Keratinocyte (primary cell): ENCODE results near the gene NR1H3. TPM values are rescaled to one million over a fixed set of nuclear protein-coding genes. Genes with fewer than 3 reads are reported as not detected.

Experiments
- DNase-seq: peaks from one replicate; pipeline ENCODE4 v3.0.0-alpha.2; 2011; ENCODE audit warnings: low read depth, missing footprints, low spot score
- FAIRE-seq: peaks from 2 replicates; lab custom pipeline; 2011; peaks lifted over from hg19 to GRCh38; lab: Jason Lieb, UNC
- H2AFZ ChIP-seq: 2 replicates; pipeline ENCODE4 v1.6.0; 2012; ENCODE audit warnings: low read length, control low read depth, inconsistent platforms; ENCODE audit not compliant: control insufficient read depth
- H3K27ac ChIP-seq: 2 replicates; pipeline ENCODE4 v1.5.1; 2011; ENCODE audit warnings: low read length; ENCODE audit not compliant: control insufficient read depth, insufficient read depth
- H3K27me3 ChIP-seq: 3 replicates; pipeline ENCODE4 v1.6.0; 2011; ENCODE audit warnings: low read length; ENCODE audit not compliant: control insufficient read depth, insufficient read depth; ENCODE audit errors: extremely low read depth
- H3K36me3 ChIP-seq, 2 experiments: 2 replicates in 1 of 2; 3 replicates in 1 of 2; pipeline ENCODE4 v1.5.1; 2011; ENCODE audit warnings: low read length in 2 of 2, mild to moderate bottlenecking in 1 of 2; ENCODE audit not compliant: control insufficient read depth in 2 of 2, insufficient read depth in 2 of 2; ENCODE audit errors: extremely low read depth in 1 of 2
- H3K4me1 ChIP-seq: 3 replicates; pipeline ENCODE4 v1.5.1; 2011; ENCODE audit warnings: low read length; ENCODE audit not compliant: control insufficient read depth, insufficient read depth; ENCODE audit errors: extremely low read depth
- H3K4me2 ChIP-seq: 3 replicates; pipeline ENCODE4 v1.6.0; 2011; ENCODE audit warnings: low read depth, low read length; ENCODE audit not compliant: control insufficient read depth, insufficient read depth; ENCODE audit errors: extremely low read depth
- H3K4me3 ChIP-seq, 3 experiments: fragments of 200-600 bp in 1 of 3; sonication (generic) in 1 of 3; 2 replicates in 2 of 3; 3 replicates in 1 of 3; pipeline ENCODE4 v1.5.1; 2011 to 2016; ENCODE audit warnings: low read length in 3 of 3, mild to moderate bottlenecking in 3 of 3, control low read depth in 2 of 3, inconsistent platforms in 1 of 3, low read depth in 1 of 3, mixed read lengths in 1 of 3, mixed run types in 1 of 3, moderate library complexity in 1 of 3; ENCODE audit not compliant: control insufficient read depth in 2 of 3, insufficient read depth in 2 of 3; ENCODE audit errors: extremely low read depth in 1 of 3
- H3K79me2 ChIP-seq: 2 replicates; pipeline ENCODE4 v1.6.0; 2012; ENCODE audit warnings: low read length; ENCODE audit not compliant: control insufficient read depth, insufficient read depth
- H3K9ac ChIP-seq: 3 replicates; pipeline ENCODE4 v1.6.0; 2011; ENCODE audit warnings: low read length; ENCODE audit not compliant: control insufficient read depth, insufficient read depth; ENCODE audit errors: extremely low read depth
- H3K9me1 ChIP-seq: 3 replicates; pipeline ENCODE4 v1.6.0; 2011; ENCODE audit warnings: low read length; ENCODE audit not compliant: control insufficient read depth, insufficient read depth; ENCODE audit errors: extremely low read depth
- H3K9me3 ChIP-seq: 2 replicates; pipeline ENCODE4 v1.5.1; 2012; ENCODE audit warnings: low read depth, low read length; ENCODE audit not compliant: control insufficient read depth
- H4K20me1 ChIP-seq: 3 replicates; pipeline ENCODE4 v1.6.0; 2011; ENCODE audit warnings: low read length; ENCODE audit not compliant: control insufficient read depth, insufficient read depth; ENCODE audit errors: extremely low read depth
- CTCF ChIP-seq, 3 experiments: IDR thresholded peaks in 1 of 3; conservative IDR thresholded peaks in 1 of 3; optimal IDR thresholded peaks in 1 of 3; 2 replicates in 2 of 3; 3 replicates in 1 of 3; pipeline versions ENCODE3 to v1.5.1; 2011; ENCODE audit warnings: low read length in 3 of 3, mild to moderate bottlenecking in 3 of 3, moderate library complexity in 2 of 3, control low read depth in 1 of 3, inconsistent platforms in 1 of 3; ENCODE audit not compliant: insufficient read depth in 2 of 3; ENCODE audit errors: extremely low read depth in 1 of 3
- EZH2 ChIP-seq: IDR thresholded peaks from one replicate; pipeline ENCODE4 v1.6.1; 2012; ENCODE audit warnings: inconsistent platforms, mild to moderate bottlenecking, low read length, moderate library complexity
- dilution Hi-C: fragments of 300-500 bp; cut with MboI; formaldehyde crosslinking; loops from one replicate; pipeline ENCODE4 v1.7.0; 2020; ENCODE audit warnings: low sequenced_read_pairs; ENCODE audit not compliant: extremely low pct_ligation_motif_present
- polyA plus RNA-seq, 5 experiments: library from polyadenylated mRNA; depleted of rRNA in 3 of 5; stranded (reverse) in 3 of 5; stranded (forward) in 1 of 5; unstranded in 1 of 5; fragments of >200 nt; gene quantifications; 1 replicate in 1 of 5; 2 replicates in 3 of 5; 3 replicates in 1 of 5; pipeline versions ENCODE4 v1.2.1 to v1.2.3, GENCODE V29; 2011 to 2012; ENCODE audit warnings: missing spikeins in 2 of 5, low read depth in 1 of 5, low replicate concordance in 1 of 5

NR1H3 gene
- polyA plus RNA-seq, 1 donor (not counting 4 experiments of a cell fraction or from before 2014, with no cell fraction given), result 9.1 TPM

- dilution Hi-C loops, result no loop called here
- no peaks in the 10 kb centered on the region for H3K79me2 ChIP-seq
- no peak overlapping the region for H3K4me2 ChIP-seq
- no peak for DNase-seq
- H3K9me3 ChIP-seq, result no peaks in the 10 kb centered on the region
- H3K27me3 ChIP-seq, result no peaks in the 10 kb centered on the region
- H3K9me1 ChIP-seq, result no peaks in the 10 kb centered on the region
- no peak for FAIRE-seq
- H3K4me3 ChIP-seq, result no peak overlapping the region
- H3K27ac ChIP-seq, result no peak overlapping the region
- peaks cover 22% of the 10 kb centered on the region for H3K4me1 ChIP-seq
- no peaks in the 10 kb centered on the region for H4K20me1 ChIP-seq
- TF ChIP-seq EZH2 (no peak), CTCF (optimal IDR thresholded peaks at IDR 0.05 in 1 of 3, IDR thresholded peaks at IDR 0.05 in 1 of 3, conservative IDR thresholded peaks at IDR 0.05 in 1 of 3; ENCODE audit: extremely low read depth in 1 of 3, insufficient read depth in 2 of 3, low read length in 3 of 3) (no peak)
- H3K9ac ChIP-seq, result no peak overlapping the region
- no peak overlapping the region for H2AFZ ChIP-seq
- H3K36me3 ChIP-seq, result no peaks in the 10 kb centered on the region
Observed at GRCh38 chr11:47261291-47261800, 3.5 kb downstream of the NR1H3 start.

GRCh38 chr11:47264119-47264518, 6.3 kb downstream of the NR1H3 start:
- H3K9ac ChIP-seq, result no peak overlapping the region
- no peak overlapping the region for H3K27ac ChIP-seq
- no peak overlapping the region for H2AFZ ChIP-seq
- H3K79me2 ChIP-seq, result no peaks in the 10 kb centered on the region
- no peaks in the 10 kb centered on the region for H3K36me3 ChIP-seq
- dilution Hi-C loops, result no loop called here
- no peak for DNase-seq
- no peak overlapping the region for H3K4me2 ChIP-seq
- H3K27me3 ChIP-seq, result no peaks in the 10 kb centered on the region
- H4K20me1 ChIP-seq, result no peaks in the 10 kb centered on the region
- no peaks in the 10 kb centered on the region for H3K9me1 ChIP-seq
- no peak for TF ChIP-seq EZH2
- peaks cover 22% of the 10 kb centered on the region for H3K4me1 ChIP-seq
- H3K9me3 ChIP-seq, result no peaks in the 10 kb centered on the region
- no peak for FAIRE-seq
- H3K4me3 ChIP-seq, result no peak overlapping the region

- no peaks in the 10 kb centered on the region for H3K36me3 ChIP-seq
- dilution Hi-C loops, result no loop called here
- no peak overlapping the region for H3K9ac ChIP-seq
- H4K20me1 ChIP-seq, result no peaks in the 10 kb centered on the region
- no peaks in the 10 kb centered on the region for H3K27me3 ChIP-seq
- no peak overlapping the region for H3K4me2 ChIP-seq
- H3K27ac ChIP-seq, result no peak overlapping the region
- H3K9me1 ChIP-seq, result no peaks in the 10 kb centered on the region
- no peak overlapping the region for H3K4me3 ChIP-seq
- H2AFZ ChIP-seq, result no peak overlapping the region
- H3K9me3 ChIP-seq, result no peaks in the 10 kb centered on the region
- FAIRE-seq, result no peak
- DNase-seq, result no peak
- H3K4me1 ChIP-seq, result peaks cover 21% of the 10 kb centered on the region
- no peaks in the 10 kb centered on the region for H3K79me2 ChIP-seq
- TF ChIP-seq CTCF (optimal IDR thresholded peaks at IDR 0.05 in 1 of 3, IDR thresholded peaks at IDR 0.05 in 1 of 3, conservative IDR thresholded peaks at IDR 0.05 in 1 of 3; ENCODE audit: extremely low read depth in 1 of 3, insufficient read depth in 2 of 3, low read length in 3 of 3) (no peak), EZH2 (no peak)
Observed at GRCh38 chr11:47264521-47264920, 6.7 kb downstream of the NR1H3 start.
